Adipocyte (in vitro differentiated cells): ENCODE data around the gene VOPP1.

Experiments used
- DNase-seq: peaks from one replicate; pipeline ENCODE4 v3.0.0-alpha.2; 2015; ENCODE audit warnings: low read depth
- H3K27me3 ChIP-seq: replicated peaks from 2 replicates; pipeline ENCODE4 v1.7.0; 2013; ENCODE audit warnings: mild to moderate bottlenecking, low read length, moderate library complexity; ENCODE audit not compliant: control insufficient read depth, insufficient read depth
- H3K36me3 ChIP-seq: 2 replicates; pipeline ENCODE4 v1.7.0; 2013; ENCODE audit warnings: low read length, mild to moderate bottlenecking, moderate library complexity; ENCODE audit not compliant: control insufficient read depth, insufficient read depth, severe bottlenecking
- H3K4me1 ChIP-seq: 2 replicates; pipeline ENCODE4 v1.7.0; 2013; ENCODE audit warnings: mild to moderate bottlenecking, low read length, moderate library complexity; ENCODE audit not compliant: control insufficient read depth, insufficient read depth
- H3K4me3 ChIP-seq: 2 replicates; pipeline ENCODE4 v1.7.0; 2013; ENCODE audit warnings: mild to moderate bottlenecking, low read length, moderate library complexity
- H3K9ac ChIP-seq: 2 replicates; pipeline ENCODE4 v1.7.0; 2013; ENCODE audit warnings: mild to moderate bottlenecking, low read length, moderate library complexity
- H3K9me3 ChIP-seq: 2 replicates; pipeline ENCODE4 v1.7.0; 2013; ENCODE audit warnings: mild to moderate bottlenecking, low read length, moderate library complexity; ENCODE audit not compliant: control insufficient read depth

The VOPP1 gene

GRCh38 chr7:55437375-55437774 lies 134.9 kb downstream of the VOPP1 start:
- H3K9me3 ChIP-seq, result no peaks in the 10 kb centered on the region
- DNase-seq, result no peak
- H3K27me3 ChIP-seq, result no peaks in the 10 kb centered on the region
- H3K9ac ChIP-seq, result no peak overlapping the region
- H3K4me3 ChIP-seq, result no peak overlapping the region
- peaks cover 21% of the 10 kb centered on the region for H3K4me1 ChIP-seq
- H3K36me3 ChIP-seq, result no peaks in the 10 kb centered on the region

GRCh38 chr7:55436457-55436856 lies 135.8 kb downstream of the VOPP1 start:
- Histone ChIP-seq H3K9me3 (no peaks in the 10 kb centered on the region), H3K4me1 (peaks cover 12% of the 10 kb centered on the region), H3K27me3 (no peaks in the 10 kb centered on the region), H3K4me3 (no peak overlapping the region), H3K9ac (no peak overlapping the region), H3K36me3 (no peaks in the 10 kb centered on the region)
- DNase-seq, result no peak

DNA sequence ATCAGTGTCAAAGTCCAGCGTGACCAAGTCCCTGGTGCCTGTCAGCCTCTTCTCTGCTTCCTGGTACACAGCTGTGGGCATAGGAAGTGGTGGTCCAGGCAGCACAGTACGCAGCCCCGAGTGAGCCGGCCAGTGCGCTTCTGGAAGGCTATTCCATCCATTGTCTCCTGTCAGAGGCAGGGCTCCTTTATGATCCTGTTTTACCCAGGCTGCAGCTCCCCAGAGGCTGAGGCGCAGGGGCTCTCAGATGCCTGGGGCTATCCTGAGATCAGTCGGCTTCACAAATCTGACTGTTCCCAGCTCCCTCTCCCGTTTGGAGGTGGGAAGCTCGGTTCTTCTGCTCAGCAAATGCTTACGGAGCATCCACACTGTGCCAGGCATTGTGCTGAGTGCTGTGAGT lies 136.8 kb downstream of the VOPP1 start:
- Histone ChIP-seq H3K36me3 (no peaks in the 10 kb centered on the region), H3K9me3 (no peaks in the 10 kb centered on the region), H3K9ac (no peak overlapping the region), H3K27me3 (no peaks in the 10 kb centered on the region), H3K4me1 (peaks cover 5% of the 10 kb centered on the region), H3K4me3 (no peak overlapping the region)
- no peak for DNase-seq

GRCh38 chr7:55432939-55433784 lies 139.1 kb downstream of the VOPP1 start:
- peak; percentile 36 for DNase-seq
- no peaks in the 10 kb centered on the region for H3K9me3 ChIP-seq
- H3K4me3 ChIP-seq, result no peak overlapping the region
- no peaks in the 10 kb centered on the region for H3K27me3 ChIP-seq
- no peak overlapping the region for H3K9ac ChIP-seq
- no peaks in the 10 kb centered on the region for H3K4me1 ChIP-seq
- H3K36me3 ChIP-seq, result no peaks in the 10 kb centered on the region

DNA sequence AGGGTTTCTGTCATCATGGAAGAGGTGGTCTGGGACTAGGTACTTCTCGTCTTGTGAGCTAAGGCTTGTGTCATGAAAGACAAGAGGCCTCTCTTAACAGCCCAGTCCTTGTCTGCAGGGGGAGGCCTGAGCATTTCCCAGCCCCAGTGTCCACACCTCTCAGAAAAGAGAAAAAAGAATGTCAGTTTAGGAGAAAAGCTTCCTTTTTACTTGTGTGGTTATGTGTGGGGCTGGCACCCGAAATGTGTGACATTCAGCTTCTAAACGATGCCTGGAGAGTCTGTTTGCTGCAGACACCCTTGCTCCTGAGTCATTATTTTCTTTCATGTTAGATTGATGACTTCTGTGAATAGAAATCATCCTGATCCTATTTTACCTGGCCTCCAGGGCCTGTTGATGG lies 139.8 kb downstream of the VOPP1 start:
- H3K9ac ChIP-seq, result no peak overlapping the region
- H3K4me3 ChIP-seq, result no peak overlapping the region
- no peaks in the 10 kb centered on the region for H3K4me1 ChIP-seq
- DNase-seq, result no peak
- H3K9me3 ChIP-seq, result no peaks in the 10 kb centered on the region
- no peaks in the 10 kb centered on the region for H3K36me3 ChIP-seq
- no peaks in the 10 kb centered on the region for H3K27me3 ChIP-seq

GRCh38 chr7:55431898-55432297 lies 140.4 kb downstream of the VOPP1 start:
- DNase-seq, result no peak
- no peaks in the 10 kb centered on the region for H3K9me3 ChIP-seq
- no peaks in the 10 kb centered on the region for H3K27me3 ChIP-seq

DNA sequence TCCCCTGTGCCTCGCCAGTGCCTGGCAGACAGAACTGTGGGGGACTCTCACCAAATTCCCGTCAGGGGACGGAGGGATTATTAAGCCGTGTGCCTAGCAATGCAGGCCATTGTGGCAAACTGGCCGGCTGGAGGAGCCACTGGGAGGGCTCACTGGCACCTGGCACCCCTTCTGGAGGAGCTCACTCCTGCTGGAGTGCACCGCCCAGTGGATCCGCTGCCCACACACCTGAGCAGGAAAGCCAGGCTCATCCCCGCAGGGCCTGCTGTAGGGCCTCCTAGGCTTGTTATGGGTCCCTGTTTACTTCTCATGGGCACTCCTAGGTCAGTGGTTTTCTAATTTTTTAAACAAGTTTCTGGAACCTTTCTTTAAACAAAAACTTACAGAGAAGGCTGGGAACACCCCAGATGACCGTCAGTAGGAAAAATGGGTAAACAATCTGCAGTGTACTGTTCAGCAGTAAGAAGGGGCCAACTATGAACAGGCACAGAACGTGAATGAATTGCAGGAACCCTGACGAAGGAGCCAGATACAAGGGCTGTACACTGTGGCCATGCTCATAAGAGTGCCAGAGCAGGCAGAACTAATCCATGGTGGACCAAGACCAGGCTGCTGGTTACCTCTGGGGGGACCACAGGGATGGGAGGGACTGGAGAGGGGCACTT lies 142.3 kb downstream of the VOPP1 start:
- Histone ChIP-seq H3K9ac (no peak overlapping the region), H3K4me1 (no peaks in the 10 kb centered on the region), H3K36me3 (peaks cover 14% of the 10 kb centered on the region), H3K27me3 (no peaks in the 10 kb centered on the region), H3K4me3 (no peak overlapping the region), H3K9me3 (no peaks in the 10 kb centered on the region)
- DNase-seq, result no peak

More at GRCh38 chr7:55431898-55432297, 140.4 kb downstream of the VOPP1 start:
- Histone ChIP-seq H3K4me1 (no peaks in the 10 kb centered on the region), H3K36me3 (no peaks in the 10 kb centered on the region), H3K4me3 (no peak overlapping the region), H3K9ac (no peak overlapping the region)

- no peaks in the 10 kb centered on the region for H3K27me3 ChIP-seq
- H3K9me3 ChIP-seq, result no peaks in the 10 kb centered on the region
- H3K4me1 ChIP-seq, result no peaks in the 10 kb centered on the region
- no peak for DNase-seq
- H3K36me3 ChIP-seq, result peaks cover 14% of the 10 kb centered on the region
- H3K9ac ChIP-seq, result no peak overlapping the region
- H3K4me3 ChIP-seq, result no peak overlapping the region
These were observed 144.5 kb downstream of the VOPP1 start for GRCh38 chr7:55427800-55428199.

- H3K4me1 ChIP-seq, result no peaks in the 10 kb centered on the region
- no peak for DNase-seq
- H3K9ac ChIP-seq, result no peak overlapping the region
- H3K4me3 ChIP-seq, result no peak overlapping the region
- H3K9me3 ChIP-seq, result no peaks in the 10 kb centered on the region
- H3K27me3 ChIP-seq, result no peaks in the 10 kb centered on the region
- peaks cover 14% of the 10 kb centered on the region for H3K36me3 ChIP-seq
These were observed 145.0 kb downstream of the VOPP1 start for GRCh38 chr7:55427342-55427741.

DNA sequence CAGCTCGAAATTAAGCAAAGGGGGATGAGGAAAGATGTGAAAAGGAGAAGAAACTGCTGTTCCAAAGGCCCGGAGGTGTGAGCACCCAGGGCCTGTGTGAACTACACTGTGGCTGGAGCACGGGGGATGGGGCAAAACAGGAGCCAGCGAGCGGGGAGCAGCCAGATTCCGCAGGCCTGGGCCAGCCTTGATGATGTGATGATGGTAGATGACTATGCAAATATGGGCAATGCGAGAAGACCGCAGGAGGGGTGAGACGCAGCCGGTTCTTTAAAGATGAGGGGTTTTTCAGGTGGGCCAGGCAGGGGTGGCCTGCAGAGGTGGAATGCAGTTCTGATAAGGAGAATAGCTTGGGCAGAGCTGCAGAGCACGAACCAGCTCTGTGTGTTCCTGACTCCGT lies 145.6 kb downstream of the VOPP1 start:
- DNase-seq, result no peak
- no peaks in the 10 kb centered on the region for H3K27me3 ChIP-seq
- peaks cover 14% of the 10 kb centered on the region for H3K36me3 ChIP-seq
- no peaks in the 10 kb centered on the region for H3K9me3 ChIP-seq
- H3K4me1 ChIP-seq, result no peaks in the 10 kb centered on the region
- no peak overlapping the region for H3K9ac ChIP-seq
- H3K4me3 ChIP-seq, result no peak overlapping the region

- no peak overlapping the region for H3K9ac ChIP-seq
- H3K36me3 ChIP-seq, result peaks cover 14% of the 10 kb centered on the region
- no peaks in the 10 kb centered on the region for H3K27me3 ChIP-seq
- H3K4me3 ChIP-seq, result no peak overlapping the region
- H3K9me3 ChIP-seq, result no peaks in the 10 kb centered on the region
- DNase-seq, result no peak
- peaks cover 5% of the 10 kb centered on the region for H3K4me1 ChIP-seq
These were observed 147.1 kb downstream of the VOPP1 start for GRCh38 chr7:55425141-55425752.
